HepG2 (cell line): ENCODE measurements around the gene MSI2. TPM values are rescaled to one million over a fixed set of nuclear protein-coding genes. Genes with fewer than 3 reads are reported as not detected.
"Not testable (repeated sequence)": the region's sequence is repeated elsewhere in the genome, so short reads cannot be mapped to it uniquely, and the experiment has no call there.

Source experiments
- ATAC-seq: fragments of 200-7000 bp; cut with Tn5 transposase; 3 replicates; pipeline ENCODE4 v1.9.1; 2020; ENCODE audit warnings: mild to moderate bottlenecking, moderate library complexity
- BruUV-seq: library from RNA; stranded (reverse); fragments of 400-500 nt; replicated peaks from 2 replicates; lab custom pipeline; 2021; lab: Mats Ljungman, UMichigan
- CTCF ChIA-PET: fragments of 300-600 bp; formaldehyde crosslinking; extraction: SDS; loops from one replicate; lab custom pipeline; 2021; ENCODE audit warnings: low total read pairs, inconsistent platforms, low intra/inter-chr PET ratio; lab: Yijun Ruan, JAX
- POLR2A ChIA-PET: fragments of 350-600 bp; sonication (Branson Sonifier 250); formaldehyde crosslinking; loops from one replicate; lab custom pipeline; 2020; ENCODE audit warnings: antibody characterized with exemption, inconsistent platforms; lab: Yijun Ruan, JAX
- DNase-seq: peaks from one replicate; pipeline ENCODE4 v3.0.0-alpha.2; 2015; ENCODE audit warnings: low spot score
- FAIRE-seq: peaks from 3 replicates; lab custom pipeline; 2011; peaks lifted over from hg19 to GRCh38; lab: Jason Lieb, UNC
- H2AFZ ChIP-seq: one replicate; pipeline ENCODE4 v1.6.1; 2011; ENCODE audit warnings: low read length, inconsistent platforms
- H3K27ac ChIP-seq: fragments of 300-600 bp; 3 replicates; pipeline ENCODE4 v1.8.0; 2011; ENCODE audit warnings: mixed run types, mild to moderate bottlenecking, mixed read lengths, low read length, inconsistent platforms; ENCODE audit not compliant: insufficient read depth; ENCODE audit errors: extremely low read length
- H3K27me3 ChIP-seq, 2 experiments: fragments of 200-600 bp in 1 of 2; 2 replicates in 1 of 2; 3 replicates in 1 of 2; pipeline versions ENCODE4 v1.6.0 to v1.8.0; 2011; ENCODE audit warnings: low read length in 2 of 2, mild to moderate bottlenecking in 2 of 2, moderate library complexity in 2 of 2, inconsistent platforms in 1 of 2; ENCODE audit not compliant: insufficient read depth in 2 of 2, control insufficient read depth in 1 of 2
- H3K36me3 ChIP-seq, 2 experiments: fragments of 200-600 bp in 1 of 2; replicated peaks in 1 of 2; 2 replicates in 1 of 2; 3 replicates in 1 of 2; pipeline versions ENCODE4 v1.5.1 to v1.8.0; 2011; ENCODE audit warnings: low read length in 2 of 2, inconsistent platforms in 1 of 2; ENCODE audit not compliant: insufficient read depth in 2 of 2, control insufficient read depth in 1 of 2
- H3K4me1 ChIP-seq: 2 replicates; pipeline ENCODE4 v1.5.1; 2012; ENCODE audit warnings: low read length, inconsistent platforms; ENCODE audit not compliant: insufficient read depth
- H3K4me2 ChIP-seq: 2 replicates; pipeline ENCODE4 v1.6.0; 2011; ENCODE audit warnings: low read depth, low read length, inconsistent platforms
- H3K4me3 ChIP-seq, 3 experiments: fragments of 200-600 bp in 1 of 3; sonication (generic), shearing (Covaris generic) in 1 of 3; replicated peaks in 1 of 3; 2 replicates each; pipeline ENCODE4 v1.5.1; 2011 to 2016; ENCODE audit warnings: low read length in 3 of 3, inconsistent platforms in 2 of 3, low read depth in 2 of 3, mild to moderate bottlenecking in 2 of 3, control low read depth in 1 of 3, mixed read lengths in 1 of 3; ENCODE audit not compliant: insufficient read depth in 1 of 3
- H3K79me2 ChIP-seq: one replicate; pipeline ENCODE4 v1.6.1; 2011; ENCODE audit warnings: low read length, inconsistent platforms; ENCODE audit not compliant: insufficient read depth
- H3K9ac ChIP-seq: 2 replicates; pipeline ENCODE4 v1.6.0; 2011; ENCODE audit warnings: mild to moderate bottlenecking, low read depth, low read length, inconsistent platforms; ENCODE audit not compliant: insufficient read depth
- H3K9me3 ChIP-seq: 2 replicates; pipeline ENCODE4 v1.5.1; 2012; ENCODE audit warnings: mild to moderate bottlenecking, low read length
- H4K20me1 ChIP-seq: 2 replicates; pipeline ENCODE4 v1.6.0; 2011; ENCODE audit warnings: inconsistent platforms, mild to moderate bottlenecking, low read length, moderate library complexity; ENCODE audit not compliant: insufficient read depth
- RELA ChIP-seq: sonication (generic); formaldehyde crosslinking; IDR thresholded peaks from 2 replicates; pipeline ENCODE4 v1.4.0; 2020; ENCODE audit warnings: missing genetic modification reagents
- ZBTB7B ChIP-seq: sonication (generic); formaldehyde crosslinking; IDR thresholded peaks from 2 replicates; pipeline ENCODE4 v1.4.0; 2020; ENCODE audit warnings: missing genetic modification reagents
- ZFP90 ChIP-seq: sonication (generic); formaldehyde crosslinking; IDR thresholded peaks from 2 replicates; pipeline ENCODE4 v1.8.0; 2022; ENCODE audit warnings: missing genetic modification reagents, mild to moderate bottlenecking, inconsistent platforms, borderline replicate concordance
- ZNF33A ChIP-seq: sonication (generic); formaldehyde crosslinking; IDR thresholded peaks from 2 replicates; pipeline ENCODE4 v1.5.1; 2020; ENCODE audit warnings: missing genetic modification reagents, mild to moderate bottlenecking, moderate library complexity, borderline replicate concordance
- WGBS: methylation state at CpG from one replicate; pipeline ENCODE4 v1.1.6; 2017; ENCODE audit warnings: low lambda C conversion rate; 5-methylcytosine and 5-hydroxymethylcytosine counted together
- in situ Hi-C: cut with HindIII; loops from 2 replicates; pipeline ENCODE4 v1.10.0; 2017; ENCODE audit warnings: low pct_unique_long_range_greater_than_20kb; ENCODE audit not compliant: extremely low pct_ligation_motif_present
- intact Hi-C: fragments of 100-400 bp; cut with micrococcal nuclease; formaldehyde crosslinking; loops from one replicate; pipeline ENCODE4 v1.10.0; 2022; ENCODE audit not compliant: unreplicated experiment
- polyA plus RNA-seq, 8 experiments: library from polyadenylated mRNA; depleted of rRNA in 3 of 8; stranded (reverse) in 7 of 8; unstranded in 1 of 8; fragments of >200 nt; fragmentation: Illumina TruSeq in 4 of 8; extraction: Trizol in 4 of 8; gene quantifications; 2 replicates each; pipeline versions ENCODE4 v1.2.1 to v1.2.3, GENCODE V29; 2011 to 2016; ENCODE audit warnings: low read depth in 4 of 8, missing spikeins in 1 of 8, mixed read lengths in 1 of 8; ENCODE audit not compliant: insufficient read depth in 1 of 8
- total RNA-seq, 5 experiments: library from RNA; depleted of rRNA; stranded (reverse); fragments of >200 nt; fragmentation: Illumina TruSeq; extraction: Trizol; gene quantifications; 2 replicates each; pipeline ENCODE4 v1.2.3, GENCODE V29; 2016; ENCODE audit warnings: low read depth in 1 of 5
- TF ChIP-seq, protein P1 (sequence below): sonication (generic); formaldehyde crosslinking; IDR thresholded peaks from 2 replicates; pipeline ENCODE4 v1.5.0; 2020; ENCODE audit warnings: mild to moderate bottlenecking, missing genetic modification reagents, borderline replicate concordance
- TF ChIP-seq, protein P2 (sequence below): sonication (generic); formaldehyde crosslinking; IDR thresholded peaks from 2 replicates; pipeline ENCODE4 v1.5.1; 2020; ENCODE audit warnings: mild to moderate bottlenecking, missing genetic modification reagents, borderline replicate concordance

MSI2 gene
- total and polyA plus RNA-seq, 2 of the 13 experiments (the other 11 are each of a cell fraction or from before 2014, with no cell fraction given): 77.5 to 78.4 TPM

DNA sequence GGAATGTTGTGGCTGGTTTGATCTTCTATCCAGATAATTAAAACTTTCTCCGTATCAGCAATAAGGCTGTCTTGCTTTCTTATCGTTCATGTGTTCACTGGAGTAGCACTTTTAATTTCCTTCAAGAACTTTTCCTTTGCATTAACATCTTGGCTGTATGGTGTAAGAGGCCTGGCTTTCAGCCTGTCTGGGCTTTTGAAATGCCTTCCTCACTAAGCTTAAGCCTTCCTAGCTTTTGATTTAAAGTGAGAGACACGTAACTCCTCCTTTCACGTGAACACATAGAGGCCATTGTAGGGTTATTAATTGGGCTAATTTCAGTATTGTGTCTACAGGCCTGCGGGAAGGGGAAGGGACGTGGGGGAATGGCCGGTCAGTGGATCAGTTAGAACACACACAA is 42.9 kb downstream of the MSI2 start (continued):
- TF ChIP-seq, protein P1, sequence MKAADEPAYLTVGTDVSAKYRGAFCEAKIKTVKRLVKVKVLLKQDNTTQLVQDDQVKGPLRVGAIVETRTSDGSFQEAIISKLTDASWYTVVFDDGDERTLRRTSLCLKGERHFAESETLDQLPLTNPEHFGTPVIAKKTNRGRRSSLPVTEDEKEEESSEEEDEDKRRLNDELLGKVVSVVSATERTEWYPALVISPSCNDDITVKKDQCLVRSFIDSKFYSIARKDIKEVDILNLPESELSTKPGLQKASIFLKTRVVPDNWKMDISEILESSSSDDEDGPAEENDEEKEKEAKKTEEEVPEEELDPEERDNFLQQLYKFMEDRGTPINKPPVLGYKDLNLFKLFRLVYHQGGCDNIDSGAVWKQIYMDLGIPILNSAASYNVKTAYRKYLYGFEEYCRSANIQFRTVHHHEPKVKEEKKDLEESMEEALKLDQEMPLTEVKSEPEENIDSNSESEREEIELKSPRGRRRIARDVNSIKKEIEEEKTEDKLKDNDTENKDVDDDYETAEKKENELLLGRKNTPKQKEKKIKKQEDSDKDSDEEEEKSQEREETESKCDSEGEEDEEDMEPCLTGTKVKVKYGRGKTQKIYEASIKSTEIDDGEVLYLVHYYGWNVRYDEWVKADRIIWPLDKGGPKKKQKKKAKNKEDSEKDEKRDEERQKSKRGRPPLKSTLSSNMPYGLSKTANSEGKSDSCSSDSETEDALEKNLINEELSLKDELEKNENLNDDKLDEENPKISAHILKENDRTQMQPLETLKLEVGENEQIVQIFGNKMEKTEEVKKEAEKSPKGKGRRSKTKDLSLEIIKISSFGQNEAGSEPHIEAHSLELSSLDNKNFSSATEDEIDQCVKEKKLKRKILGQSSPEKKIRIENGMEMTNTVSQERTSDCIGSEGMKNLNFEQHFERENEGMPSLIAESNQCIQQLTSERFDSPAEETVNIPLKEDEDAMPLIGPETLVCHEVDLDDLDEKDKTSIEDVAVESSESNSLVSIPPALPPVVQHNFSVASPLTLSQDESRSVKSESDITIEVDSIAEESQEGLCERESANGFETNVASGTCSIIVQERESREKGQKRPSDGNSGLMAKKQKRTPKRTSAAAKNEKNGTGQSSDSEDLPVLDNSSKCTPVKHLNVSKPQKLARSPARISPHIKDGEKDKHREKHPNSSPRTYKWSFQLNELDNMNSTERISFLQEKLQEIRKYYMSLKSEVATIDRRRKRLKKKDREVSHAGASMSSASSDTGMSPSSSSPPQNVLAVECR (CRISPR knock-in tag): no peak
- TF ChIP-seq, protein P2, sequence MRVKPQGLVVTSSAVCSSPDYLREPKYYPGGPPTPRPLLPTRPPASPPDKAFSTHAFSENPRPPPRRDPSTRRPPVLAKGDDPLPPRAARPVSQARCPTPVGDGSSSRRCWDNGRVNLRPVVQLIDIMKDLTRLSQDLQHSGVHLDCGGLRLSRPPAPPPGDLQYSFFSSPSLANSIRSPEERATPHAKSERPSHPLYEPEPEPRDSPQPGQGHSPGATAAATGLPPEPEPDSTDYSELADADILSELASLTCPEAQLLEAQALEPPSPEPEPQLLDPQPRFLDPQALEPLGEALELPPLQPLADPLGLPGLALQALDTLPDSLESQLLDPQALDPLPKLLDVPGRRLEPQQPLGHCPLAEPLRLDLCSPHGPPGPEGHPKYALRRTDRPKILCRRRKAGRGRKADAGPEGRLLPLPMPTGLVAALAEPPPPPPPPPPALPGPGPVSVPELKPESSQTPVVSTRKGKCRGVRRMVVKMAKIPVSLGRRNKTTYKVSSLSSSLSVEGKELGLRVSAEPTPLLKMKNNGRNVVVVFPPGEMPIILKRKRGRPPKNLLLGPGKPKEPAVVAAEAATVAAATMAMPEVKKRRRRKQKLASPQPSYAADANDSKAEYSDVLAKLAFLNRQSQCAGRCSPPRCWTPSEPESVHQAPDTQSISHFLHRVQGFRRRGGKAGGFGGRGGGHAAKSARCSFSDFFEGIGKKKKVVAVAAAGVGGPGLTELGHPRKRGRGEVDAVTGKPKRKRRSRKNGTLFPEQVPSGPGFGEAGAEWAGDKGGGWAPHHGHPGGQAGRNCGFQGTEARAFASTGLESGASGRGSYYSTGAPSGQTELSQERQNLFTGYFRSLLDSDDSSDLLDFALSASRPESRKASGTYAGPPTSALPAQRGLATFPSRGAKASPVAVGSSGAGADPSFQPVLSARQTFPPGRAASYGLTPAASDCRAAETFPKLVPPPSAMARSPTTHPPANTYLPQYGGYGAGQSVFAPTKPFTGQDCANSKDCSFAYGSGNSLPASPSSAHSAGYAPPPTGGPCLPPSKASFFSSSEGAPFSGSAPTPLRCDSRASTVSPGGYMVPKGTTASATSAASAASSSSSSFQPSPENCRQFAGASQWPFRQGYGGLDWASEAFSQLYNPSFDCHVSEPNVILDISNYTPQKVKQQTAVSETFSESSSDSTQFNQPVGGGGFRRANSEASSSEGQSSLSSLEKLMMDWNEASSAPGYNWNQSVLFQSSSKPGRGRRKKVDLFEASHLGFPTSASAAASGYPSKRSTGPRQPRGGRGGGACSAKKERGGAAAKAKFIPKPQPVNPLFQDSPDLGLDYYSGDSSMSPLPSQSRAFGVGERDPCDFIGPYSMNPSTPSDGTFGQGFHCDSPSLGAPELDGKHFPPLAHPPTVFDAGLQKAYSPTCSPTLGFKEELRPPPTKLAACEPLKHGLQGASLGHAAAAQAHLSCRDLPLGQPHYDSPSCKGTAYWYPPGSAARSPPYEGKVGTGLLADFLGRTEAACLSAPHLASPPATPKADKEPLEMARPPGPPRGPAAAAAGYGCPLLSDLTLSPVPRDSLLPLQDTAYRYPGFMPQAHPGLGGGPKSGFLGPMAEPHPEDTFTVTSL (CRISPR knock-in tag): no peak
- no peak for TF ChIP-seq RELA (CRISPR knock-in tag)
- TF ChIP-seq ZBTB7B (CRISPR knock-in tag): no peak
- TF ChIP-seq ZNF33A (CRISPR knock-in tag): no peak
- no peak for TF ChIP-seq ZFP90 (CRISPR knock-in tag)

DNA sequence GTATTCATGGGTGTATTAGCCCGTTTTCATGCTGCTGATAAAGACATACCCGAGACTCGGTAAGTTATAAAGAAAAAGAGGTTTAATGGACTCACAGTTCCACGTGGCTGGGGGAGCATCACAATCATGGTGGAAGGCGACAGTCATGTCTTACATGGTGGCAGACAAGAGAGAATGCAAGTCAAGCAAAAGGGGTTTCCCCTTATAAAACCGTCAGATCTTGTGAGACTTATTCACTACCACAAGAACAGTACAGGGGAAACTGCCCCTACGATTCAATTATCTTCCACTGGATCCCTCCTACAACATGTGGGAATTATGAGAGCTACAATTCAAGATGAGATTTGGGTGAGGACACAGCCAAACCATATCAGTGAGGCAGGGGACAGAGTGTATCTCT is 44.3 kb downstream of the MSI2 start:
- POLR2A ChIA-PET: not testable (repeated sequence)

More for the DNA sequence above, 44.3 kb downstream of the MSI2 start:
- BruUV-seq, H3K9ac ChIP-seq, DNase-seq, H4K20me1 ChIP-seq, H3K27ac ChIP-seq, in situ Hi-C loops, H3K4me2 ChIP-seq, H3K9me3 ChIP-seq, H3K27me3 ChIP-seq, H3K4me3 ChIP-seq, ATAC-seq, intact Hi-C loops, H3K4me1 ChIP-seq, FAIRE-seq, H2AFZ ChIP-seq, CTCF ChIA-PET: not testable (repeated sequence)
- WGBS: 96% methylated on average over 7 of the region's 7 CpGs
- Histone ChIP-seq H3K79me2 (peaks cover 30% of the 10 kb centered on the region), H3K36me3 (peaks cover 17 to 54% of the 10 kb centered on the region in 2 experiments)
